Left colon (tissue), 2 donors: Measurements from ENCODE around the gene MTHFD1. TPM values are rescaled to one million over a fixed set of nuclear protein-coding genes. Genes with fewer than 3 reads are reported as not detected.

Experiments
- ATAC-seq: fragments of 200-7000 bp; cut with Tn5 transposase; one replicate; pipeline ENCODE4 v1.9.1; 2020; ENCODE audit warnings: mild to moderate bottlenecking, moderate library complexity
- DNase-seq, 2 donors: peaks; one replicate each; pipeline ENCODE4 v3.0.0-alpha.2; 2020
- intact Hi-C, 2 donors: fragments of 100-400 bp; cut with DNase I in 1 of 2; cut with micrococcal nuclease in 1 of 2; formaldehyde crosslinking; loops; one replicate each; pipeline versions ENCODE4 v1.11.2 to v1.14.0; 2022; cut with DNase I, micrococcal nuclease
- total RNA-seq, 2 donors: library from RNA; stranded (reverse); fragmentation: NEBNext Ultra II Directional; extraction: Animal tissue kit (Norgen Biotek cat#: 25700); gene quantifications; one replicate each; pipeline ENCODE4 v1.2.1, GENCODE V29; 2021
- donor health status: DM: no; HTN: no; CAD: no.
- donor health status: DM: yes; HTN: yes; CAD: no.

The MTHFD1 gene
- total RNA-seq, 2 donors from 2014 or later: 31.2 to 53.3 TPM

GRCh38 chr14:64474698-64475097, 86.5 kb downstream of the MTHFD1 start:
- no peak for ATAC-seq
- intact Hi-C loops: no loop called here
- no peak for DNase-seq

- no peak for DNase-seq
- intact Hi-C loops: no loop called here
- ATAC-seq: peak; percentile 88
Measured at GRCh38 chr14:64475585-64476273, 87.6 kb downstream of the MTHFD1 start.

- no peak for DNase-seq
- intact Hi-C loops: no loop called here
- ATAC-seq: no peak
Measured at GRCh38 chr14:64476438-64476837, 88.3 kb downstream of the MTHFD1 start.

GRCh38 chr14:64478634-64479250, 90.6 kb downstream of the MTHFD1 start:
- DNase-seq (no peak), ATAC-seq (no peak)
- intact Hi-C loops: no loop called here

GRCh38 chr14:64488590-64489099, 100.5 kb downstream of the MTHFD1 start:
- ATAC-seq (peak; percentile 90), DNase-seq (no peak)
- intact Hi-C loops: no loop called here

- DNase-seq: no peak
- intact Hi-C loops: no loop called here
- no peak for ATAC-seq
Measured at GRCh38 chr14:64491637-64492036, 103.5 kb downstream of the MTHFD1 start.

- DNase-seq (no peak), ATAC-seq (no peak)
- intact Hi-C loops: no loop called here
Measured at GRCh38 chr14:64493455-64493854, 105.3 kb downstream of the MTHFD1 start.

- DNase-seq (no peak), ATAC-seq (no peak)
- intact Hi-C loops: no loop called here
Measured at GRCh38 chr14:64495252-64495651, 107.1 kb downstream of the MTHFD1 start.

GRCh38 chr14:64496764-64497163, 108.6 kb downstream of the MTHFD1 start:
- ATAC-seq (no peak), DNase-seq (no peak)
- intact Hi-C loops: no loop called here

- intact Hi-C loops: no loop called here
- no peak for ATAC-seq
- DNase-seq: no peak
Measured at GRCh38 chr14:64500088-64500487, 111.9 kb downstream of the MTHFD1 start.

GRCh38 chr14:64501411-64502171, 113.4 kb downstream of the MTHFD1 start:
- intact Hi-C loops: no loop called here
- DNase-seq (peak; percentile 53 to 78), ATAC-seq (peak; percentile 26)

- intact Hi-C loops: no loop called here
- DNase-seq: no peak
Measured at GRCh38 chr14:64502456-64502855, 114.3 kb downstream of the MTHFD1 start.

GRCh38 chr14:64502887-64503433, 114.8 kb downstream of the MTHFD1 start:
- peak; percentile 37 to 46 for DNase-seq
- no peak for ATAC-seq
- intact Hi-C loops: no loop called here

More at GRCh38 chr14:64502456-64502855, 114.3 kb downstream of the MTHFD1 start:
- ATAC-seq: no peak

- ATAC-seq (peak; percentile 74), DNase-seq (peak; percentile 89)
- intact Hi-C loops: no loop called here
Measured at GRCh38 chr14:64503434-64504309, 115.5 kb downstream of the MTHFD1 start, which contains the start of gene ZBTB25. Gene ZBTB25, minus strand, starts transcription at chr14:64503838. Its CDS starts 13,305 bp downstream, at chr14:64490533.

- intact Hi-C loops: no loop called here
- peak; percentile 81 to 84 for DNase-seq
- ATAC-seq: peak; percentile 61
Measured at GRCh38 chr14:64504310-64504896, 116.2 kb downstream of the MTHFD1 start, which contains the start of gene ZBTB1. Gene ZBTB1, plus strand, starts transcription at chr14:64504770. Its CDS starts 16,735 bp downstream, at chr14:64521505.

- ATAC-seq: peak; percentile 53
- DNase-seq: peak; percentile 90 to 93
- intact Hi-C loops: no loop called here
Measured at GRCh38 chr14:64504897-64505794, 117.0 kb downstream of the MTHFD1 start.

- DNase-seq (no peak), ATAC-seq (no peak)
- intact Hi-C loops: no loop called here
Measured at GRCh38 chr14:64506721-64507120, 118.6 kb downstream of the MTHFD1 start.
